ENCODE results near the gene DYNC2I2. TPM values are rescaled to one million over a fixed set of nuclear protein-coding genes. Genes with fewer than 3 reads are reported as not detected.
"Not testable (repeated sequence)": the region's sequence is repeated elsewhere in the genome, so short reads cannot be mapped to it uniquely, and the experiment has no call there.

DYNC2I2 gene
- total RNA-seq, 1 donor from 2014 or later, result 128 TPM

- Mint-ChIP-seq H3K4me1 (peaks cover 19% of the 10 kb centered on the region), H3K27ac (ENCODE audit: unreplicated experiment) (peak overlapping the region; percentile 100), H3K36me3 (ENCODE audit: low read depth) (peaks cover 3% of the 10 kb centered on the region), H3K4me3 (peak overlapping the region; percentile 92), H3K27me3 (ENCODE audit: low read depth) (no peaks in the 10 kb centered on the region), H3K9me3 (no peaks in the 10 kb centered on the region)
- no peak for DNase-seq (ENCODE audit: low read depth, low spot score)
- no peak for TF ChIP-seq CTCF (conservative IDR thresholded peaks at IDR 0.05)
Observed at GRCh38 chr9:128657344-128657704, 677 bp upstream of the DYNC2I2 start.

GRCh38 chr9:128654481-128654880 lies 2.2 kb downstream of the DYNC2I2 start:
- no peak for DNase-seq (ENCODE audit: low read depth, low spot score)
- H3K27ac Mint-ChIP-seq (ENCODE audit: unreplicated experiment), result peak overlapping the region; percentile 45
- H3K27me3 Mint-ChIP-seq (ENCODE audit: low read depth), result no peaks in the 10 kb centered on the region
- H3K4me3 Mint-ChIP-seq, result peak overlapping the region; percentile 45
- H3K9me3 Mint-ChIP-seq, result no peaks in the 10 kb centered on the region
- peaks cover 3% of the 10 kb centered on the region for H3K36me3 Mint-ChIP-seq (ENCODE audit: low read depth)
- H3K4me1 Mint-ChIP-seq, result peaks cover 19% of the 10 kb centered on the region
- TF ChIP-seq CTCF (conservative IDR thresholded peaks at IDR 0.05), result no peak

GRCh38 chr9:128653908-128654307 lies 2.7 kb downstream of the DYNC2I2 start:
- no peak for DNase-seq (ENCODE audit: low read depth, low spot score)
- TF ChIP-seq CTCF (conservative IDR thresholded peaks at IDR 0.05), result no peak
- no peaks in the 10 kb centered on the region for H3K27me3 Mint-ChIP-seq (ENCODE audit: low read depth)
- peaks cover 7% of the 10 kb centered on the region for H3K36me3 Mint-ChIP-seq (ENCODE audit: low read depth)
- no peak overlapping the region for H3K27ac Mint-ChIP-seq (ENCODE audit: unreplicated experiment)
- peak overlapping the region; percentile 45 for H3K4me3 Mint-ChIP-seq
- H3K4me1 Mint-ChIP-seq, result peaks cover 21% of the 10 kb centered on the region
- H3K9me3 Mint-ChIP-seq, result no peaks in the 10 kb centered on the region

- H3K4me3 Mint-ChIP-seq, result peak overlapping the region; percentile 65
- H3K27me3 Mint-ChIP-seq (ENCODE audit: low read depth), result no peaks in the 10 kb centered on the region
- no peak for DNase-seq (ENCODE audit: low read depth, low spot score)
- no peak overlapping the region for H3K27ac Mint-ChIP-seq (ENCODE audit: unreplicated experiment)
- no peaks in the 10 kb centered on the region for H3K9me3 Mint-ChIP-seq
- H3K4me1 Mint-ChIP-seq, result peaks cover 19% of the 10 kb centered on the region
- no peak for TF ChIP-seq CTCF (conservative IDR thresholded peaks at IDR 0.05)
- H3K36me3 Mint-ChIP-seq (ENCODE audit: low read depth), result peaks cover 8% of the 10 kb centered on the region
Observed at GRCh38 chr9:128651798-128652197, 4.8 kb downstream of the DYNC2I2 start.

- not testable (repeated sequence) for H3K4me1 Mint-ChIP-seq; DNase-seq (ENCODE audit: low read depth, low spot score); H3K27me3 Mint-ChIP-seq (ENCODE audit: low read depth); H3K9me3 Mint-ChIP-seq; H3K27ac Mint-ChIP-seq (ENCODE audit: unreplicated experiment); H3K36me3 Mint-ChIP-seq (ENCODE audit: low read depth)
- H3K4me3 Mint-ChIP-seq, result peak overlapping the region; percentile 45
- TF ChIP-seq CTCF (conservative IDR thresholded peaks at IDR 0.05), result peak; percentile 46
Observed at GRCh38 chr9:128648206-128648605, 8.4 kb downstream of the DYNC2I2 start.
